ENCODE data around the gene TBC1D2B. TPM values are rescaled to one million over a fixed set of nuclear protein-coding genes. Genes with fewer than 3 reads are reported as not detected.
A peak's percentile ranks its signal among the peaks of the same experiment; 100 is the strongest.

Gene TBC1D2B
- total and polyA plus RNA-seq, 8 donors: 37.6 to 64.9 (median 49.2) TPM

DNA sequence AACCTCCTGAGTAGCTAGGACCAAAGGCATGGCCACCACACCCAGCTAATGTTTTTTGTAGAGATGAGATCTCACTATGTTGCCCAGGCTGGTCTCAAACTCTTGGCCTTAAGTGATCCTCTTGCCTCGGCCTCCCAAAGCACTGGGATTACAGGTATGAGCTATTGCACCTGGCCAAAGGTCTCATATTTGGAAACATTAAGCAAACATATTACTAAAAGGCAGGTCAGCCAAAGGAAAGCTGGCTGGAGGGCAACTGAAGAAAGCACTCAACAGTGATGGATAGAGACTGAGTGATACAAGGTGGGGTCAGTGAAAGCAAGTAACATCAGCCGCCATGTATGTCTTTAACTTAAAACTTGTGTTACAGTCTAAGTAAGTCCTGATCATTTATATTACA lies 57.5 kb downstream of the TBC1D2B start:
- ATAC-seq (no peak), DNase-seq (no peak)
- no peak for TF ChIP-seq CTCF (IDR thresholded peaks at IDR 0.05)
- H3K27me3 ChIP-seq: no peaks in the 10 kb centered on the region
- peaks cover 15 to 49% of the 10 kb centered on the region in 2 donors for H3K4me1 ChIP-seq
- peaks cover 0 to 66% of the 10 kb centered on the region in 2 donors for H3K36me3 ChIP-seq
- no peak overlapping the region for H3K4me3 ChIP-seq
- H3K9me3 ChIP-seq: no peaks in the 10 kb centered on the region
- peak overlapping the region in 1 of 2 donors; percentile 81 for H3K27ac ChIP-seq
- intact Hi-C loops (cut with DNase I): no loop called here

DNA sequence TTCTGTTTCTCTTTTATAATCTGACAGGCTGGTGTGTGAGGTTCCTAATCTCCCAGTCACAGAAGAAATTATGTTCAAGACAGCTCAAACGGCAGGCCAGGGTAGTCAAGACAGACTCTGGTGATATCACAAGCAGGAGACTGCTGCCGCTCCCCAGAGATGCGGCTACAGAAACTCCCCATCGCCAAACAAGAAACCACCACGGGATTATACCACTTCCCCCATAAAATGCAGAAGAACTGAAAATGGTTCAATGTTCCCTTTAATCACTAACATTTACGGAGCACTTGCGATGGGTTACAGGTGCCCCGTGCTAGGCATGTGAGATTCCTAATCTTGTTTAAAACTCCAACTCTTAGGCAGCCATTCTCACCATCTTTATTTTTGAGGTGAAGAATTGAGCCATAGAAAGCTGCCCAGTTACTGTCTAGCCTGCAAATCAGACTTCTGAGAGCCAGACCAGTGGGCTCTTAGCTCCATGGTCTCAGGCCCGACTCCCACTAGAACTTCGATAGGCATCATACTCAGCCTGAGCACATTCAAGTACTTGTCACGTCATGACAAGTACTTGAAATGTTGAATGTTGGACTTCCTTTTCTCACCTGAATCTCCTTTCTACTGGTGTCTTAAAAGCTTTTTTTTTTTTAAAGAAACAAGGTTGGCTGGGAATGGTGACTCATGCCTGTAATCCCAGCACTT lies 58.4 kb downstream of the TBC1D2B start:
- H3K27ac ChIP-seq: peak overlapping the region in 1 of 2 donors; percentile 81
- intact Hi-C loops (cut with DNase I): no loop called here
- H3K4me3 ChIP-seq: no peak overlapping the region
- ATAC-seq (peak; percentile 70), DNase-seq (no peak)
- H3K4me1 ChIP-seq: peaks cover 8 to 40% of the 10 kb centered on the region in 2 donors
- no peaks in the 10 kb centered on the region for H3K9me3 ChIP-seq
- peaks cover 0 to 69% of the 10 kb centered on the region in 2 donors for H3K36me3 ChIP-seq
- no peak for TF ChIP-seq CTCF (IDR thresholded peaks at IDR 0.05)
- no peaks in the 10 kb centered on the region for H3K27me3 ChIP-seq

DNA sequence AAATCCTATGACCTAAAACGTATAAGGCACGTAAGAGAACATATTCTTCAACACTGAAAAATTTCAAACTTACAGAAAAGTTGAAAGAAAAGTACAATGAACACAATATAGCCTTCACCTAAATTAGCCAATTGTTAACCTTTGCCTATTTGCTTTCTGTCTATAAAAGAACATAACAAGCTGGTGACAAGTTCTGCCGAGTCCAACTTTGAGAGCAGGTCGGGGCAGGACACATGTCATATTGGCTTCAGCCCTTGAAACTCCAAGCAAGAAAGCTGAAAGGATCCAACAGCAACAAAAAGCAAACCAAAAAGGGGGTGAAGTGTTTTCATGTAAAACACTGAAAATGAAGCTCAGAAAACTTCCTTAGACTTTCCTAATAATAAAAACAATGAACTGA lies 59.1 kb downstream of the TBC1D2B start:
- Histone ChIP-seq H3K4me3 (no peak overlapping the region), H3K27me3 (no peaks in the 10 kb centered on the region), H3K36me3 (peaks cover 0 to 68% of the 10 kb centered on the region in 2 donors), H3K4me1 (peaks cover 4 to 34% of the 10 kb centered on the region in 2 donors), H3K9me3 (no peaks in the 10 kb centered on the region), H3K27ac (peak overlapping the region in 1 of 2 donors; percentile 81)
- no peak for TF ChIP-seq CTCF (IDR thresholded peaks at IDR 0.05)
- peak; percentile 19 for ATAC-seq
- intact Hi-C loops (cut with DNase I): no loop called here
- DNase-seq: no peak

- intact Hi-C loops (cut with DNase I): no loop called here
- H3K27me3 ChIP-seq: no peaks in the 10 kb centered on the region
- H3K36me3 ChIP-seq: peaks cover 0 to 67% of the 10 kb centered on the region in 2 donors
- H3K4me1 ChIP-seq: peaks cover 4 to 39% of the 10 kb centered on the region in 2 donors
- DNase-seq (no peak), ATAC-seq (no peak)
- H3K9me3 ChIP-seq: no peaks in the 10 kb centered on the region
- no peak overlapping the region for H3K27ac ChIP-seq
- no peak for TF ChIP-seq CTCF (IDR thresholded peaks at IDR 0.05)
- no peak overlapping the region for H3K4me3 ChIP-seq
Measured at GRCh38 chr15:78016860-78017259, 60.7 kb downstream of the TBC1D2B start.

DNA sequence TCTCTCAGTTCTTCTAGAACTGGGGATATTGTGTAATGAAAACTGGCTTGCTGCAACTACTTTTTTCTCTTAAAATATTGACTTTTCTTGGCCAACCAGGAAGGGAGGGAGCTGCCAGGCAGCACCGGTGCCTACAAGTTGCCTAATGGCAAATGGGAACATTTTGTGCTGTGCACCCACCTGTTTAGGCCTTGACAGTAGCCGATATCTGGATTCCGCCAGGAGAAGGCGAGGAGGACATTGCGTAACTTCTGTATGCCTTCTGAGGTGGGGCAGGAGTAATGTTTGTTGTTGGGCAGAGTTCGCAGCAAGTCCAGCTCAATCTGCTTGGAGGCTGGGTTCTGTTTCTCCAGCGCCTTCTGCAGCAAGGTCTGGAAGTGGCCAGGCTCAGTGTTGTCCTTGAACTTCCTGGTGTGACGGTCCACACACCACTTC lies 64.9 kb downstream of the TBC1D2B start:
- Histone ChIP-seq H3K27me3 (no peaks in the 10 kb centered on the region), H3K36me3 (peaks cover 0 to 94% of the 10 kb centered on the region in 2 donors), H3K4me1 (peaks cover 12 to 45% of the 10 kb centered on the region in 2 donors), H3K4me3 (no peak overlapping the region), H3K27ac (peak overlapping the region; percentile 48 to 58), H3K9me3 (no peaks in the 10 kb centered on the region)
- DNase-seq (peak in 1 of 4 donors; percentile 74), ATAC-seq (peak; percentile 75)
- intact Hi-C loops (cut with DNase I): no loop called here
- TF ChIP-seq CTCF (IDR thresholded peaks at IDR 0.05): no peak

Measured in left lung (tissue), 10 donors.